Endothelial cell of umbilical vein (primary cell): ENCODE data around the gene B4GALT5.

Source experiments
- CTCF ChIP-seq, 2 donors: IDR thresholded peaks; 1 replicate in 1 of 2; 2 replicates in 1 of 2; pipeline ENCODE4 v1.5.1; 2011; ENCODE audit warnings: low read length in 2 of 2, mild to moderate bottlenecking in 2 of 2, moderate library complexity in 2 of 2, control low read depth in 1 of 2, inconsistent platforms in 1 of 2, low read depth in 1 of 2; ENCODE audit not compliant: insufficient read depth in 1 of 2; ENCODE audit errors: extremely low read depth in 1 of 2
- MAX ChIP-seq: IDR thresholded peaks from 2 replicates; pipeline ENCODE4 v1.6.1; 2011; ENCODE audit not compliant: insufficient read depth, insufficient read length
- POLR2A ChIP-seq: IDR thresholded peaks from 2 replicates; pipeline ENCODE4 v1.6.1; 2012; ENCODE audit warnings: low read depth, mild to moderate bottlenecking, control low read depth, low read length
- POLR2AphosphoS5 ChIP-seq: IDR thresholded peaks from 2 replicates; pipeline ENCODE4 v1.6.1; 2012; ENCODE audit warnings: low read depth, mild to moderate bottlenecking, control low read depth, low read length, moderate library complexity; ENCODE audit not compliant: insufficient read depth

- TF ChIP-seq CTCF (IDR thresholded peaks at IDR 0.05; ENCODE audit: extremely low read depth in 1 of 2, insufficient read depth in 1 of 2, low read depth in 1 of 2, low read length in 2 of 2) (no peak), POLR2AphosphoS5 (no peak), POLR2A (no peak), MAX (no peak)
Measured at GRCh38 chr20:49649672-49650071, 64.0 kb downstream of the B4GALT5 start.
